ENCODE data around the gene STK11. TPM values are rescaled to one million over a fixed set of nuclear protein-coding genes. Genes with fewer than 3 reads are reported as not detected.

The STK11 gene, protein sequence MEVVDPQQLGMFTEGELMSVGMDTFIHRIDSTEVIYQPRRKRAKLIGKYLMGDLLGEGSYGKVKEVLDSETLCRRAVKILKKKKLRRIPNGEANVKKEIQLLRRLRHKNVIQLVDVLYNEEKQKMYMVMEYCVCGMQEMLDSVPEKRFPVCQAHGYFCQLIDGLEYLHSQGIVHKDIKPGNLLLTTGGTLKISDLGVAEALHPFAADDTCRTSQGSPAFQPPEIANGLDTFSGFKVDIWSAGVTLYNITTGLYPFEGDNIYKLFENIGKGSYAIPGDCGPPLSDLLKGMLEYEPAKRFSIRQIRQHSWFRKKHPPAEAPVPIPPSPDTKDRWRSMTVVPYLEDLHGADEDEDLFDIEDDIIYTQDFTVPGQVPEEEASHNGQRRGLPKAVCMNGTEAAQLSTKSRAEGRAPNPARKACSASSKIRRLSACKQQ
- total RNA-seq (31.7 TPM), polyA plus RNA-seq (56.5 TPM)

DNA sequence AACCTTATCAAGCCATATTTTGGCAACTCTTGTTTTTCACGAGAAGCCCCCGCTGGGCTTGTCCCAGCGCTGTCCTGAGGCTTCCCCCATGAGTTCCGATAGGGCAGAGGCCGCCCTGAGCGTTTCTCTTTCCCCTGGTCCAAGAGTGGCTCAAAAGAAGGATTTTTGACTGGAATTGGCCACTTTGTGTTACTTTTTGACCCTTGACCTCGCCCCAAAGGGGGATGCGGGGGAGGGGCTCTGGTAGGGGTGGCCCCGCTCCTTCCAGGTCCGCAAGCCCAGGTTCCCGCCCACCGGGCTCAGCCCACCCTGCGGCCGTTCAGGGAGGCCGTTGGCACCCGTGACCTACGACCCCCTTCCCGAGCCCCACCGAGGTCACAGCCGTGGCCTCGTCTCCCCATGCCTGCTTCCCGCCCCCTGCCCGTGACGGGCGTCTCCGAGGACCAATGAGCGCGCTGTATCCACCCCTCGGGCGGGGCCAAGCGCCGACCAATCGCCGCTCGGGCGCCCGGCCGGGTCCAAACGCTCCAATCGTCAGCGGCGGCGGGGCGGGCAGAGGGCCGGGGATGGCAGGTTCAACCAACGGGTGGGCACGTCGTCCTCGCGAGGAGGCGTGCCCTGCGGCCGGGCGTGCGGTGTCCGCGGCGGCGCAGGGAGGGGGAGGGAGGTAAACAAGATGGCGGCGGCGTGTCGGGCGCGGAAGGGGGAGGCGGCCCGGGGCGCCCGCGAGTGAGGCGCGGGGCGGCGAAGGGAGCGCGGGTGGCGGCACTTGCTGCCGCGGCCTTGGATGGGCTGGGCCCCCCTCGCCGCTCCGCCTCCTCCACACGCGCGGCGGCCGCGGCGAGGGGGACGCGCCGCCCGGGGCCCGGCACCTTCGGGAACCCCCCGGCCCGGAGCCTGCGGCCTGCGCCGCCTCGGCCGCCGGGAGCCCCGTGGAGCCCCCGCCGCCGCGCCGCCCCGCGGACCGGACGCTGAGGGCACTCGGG, at the start of gene STK11:
Gene STK11, plus strand, starts transcription at position 665 of the 986 bp plus-strand sequence. CDS start 1,136 bp downstream, outside the sequence.
- H3K4me3 ChIP-seq (ENCODE audit: low read depth, low read length) = peak within 1 kb of the TSS; percentile 98
- no peaks in the 10 kb centered on the region for H3K36me3 ChIP-seq (ENCODE audit: insufficient read depth)
- DNase-seq (ENCODE audit: extremely low spot score) = peak; percentile 92
- H3K4me1 ChIP-seq (ENCODE audit: insufficient read depth) = peaks cover 4% of the 10 kb centered on the region
- 3% methylated on average over 114 of the region's 114 CpGs for WGBS
- H3K27ac ChIP-seq (ENCODE audit: low read depth) = peak within 1 kb of the TSS; percentile 53

DNA sequence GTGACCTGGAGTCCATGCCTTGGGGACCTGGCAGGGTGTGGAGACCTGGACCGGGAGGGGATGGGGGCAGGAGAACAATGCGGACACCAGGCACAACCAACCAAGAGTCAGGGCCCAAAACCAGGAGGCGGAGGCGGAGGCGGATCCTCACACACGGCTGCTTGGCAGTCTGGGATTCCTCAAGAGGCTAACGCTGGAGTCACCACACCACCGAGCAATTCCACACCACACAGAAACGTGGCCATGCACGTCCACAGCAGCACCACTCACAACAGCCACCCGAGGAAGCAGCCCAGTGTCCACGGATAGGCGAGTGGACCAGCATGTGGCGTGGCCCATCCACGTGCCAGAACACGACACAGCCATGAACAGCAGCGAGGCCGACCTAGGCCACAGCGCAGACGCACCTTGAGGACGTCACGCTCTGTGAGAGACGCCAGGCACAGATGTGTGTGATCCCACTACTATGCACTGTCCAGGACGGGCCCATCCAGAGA, 49.2 kb upstream of the STK11 start:
- H3K4me1 ChIP-seq (ENCODE audit: insufficient read depth) = peaks cover 4% of the 10 kb centered on the region
- whole genome bisulfite sequencing = 85% methylated on average over 24 of the region's 24 CpGs
- DNase-seq (ENCODE audit: extremely low spot score) = no peak
- peaks cover 4% of the 10 kb centered on the region for H3K36me3 ChIP-seq (ENCODE audit: insufficient read depth)
- H3K27ac ChIP-seq (ENCODE audit: low read depth) = no peak overlapping the region
- no peak overlapping the region for H3K4me3 ChIP-seq (ENCODE audit: low read depth, low read length)

DNA sequence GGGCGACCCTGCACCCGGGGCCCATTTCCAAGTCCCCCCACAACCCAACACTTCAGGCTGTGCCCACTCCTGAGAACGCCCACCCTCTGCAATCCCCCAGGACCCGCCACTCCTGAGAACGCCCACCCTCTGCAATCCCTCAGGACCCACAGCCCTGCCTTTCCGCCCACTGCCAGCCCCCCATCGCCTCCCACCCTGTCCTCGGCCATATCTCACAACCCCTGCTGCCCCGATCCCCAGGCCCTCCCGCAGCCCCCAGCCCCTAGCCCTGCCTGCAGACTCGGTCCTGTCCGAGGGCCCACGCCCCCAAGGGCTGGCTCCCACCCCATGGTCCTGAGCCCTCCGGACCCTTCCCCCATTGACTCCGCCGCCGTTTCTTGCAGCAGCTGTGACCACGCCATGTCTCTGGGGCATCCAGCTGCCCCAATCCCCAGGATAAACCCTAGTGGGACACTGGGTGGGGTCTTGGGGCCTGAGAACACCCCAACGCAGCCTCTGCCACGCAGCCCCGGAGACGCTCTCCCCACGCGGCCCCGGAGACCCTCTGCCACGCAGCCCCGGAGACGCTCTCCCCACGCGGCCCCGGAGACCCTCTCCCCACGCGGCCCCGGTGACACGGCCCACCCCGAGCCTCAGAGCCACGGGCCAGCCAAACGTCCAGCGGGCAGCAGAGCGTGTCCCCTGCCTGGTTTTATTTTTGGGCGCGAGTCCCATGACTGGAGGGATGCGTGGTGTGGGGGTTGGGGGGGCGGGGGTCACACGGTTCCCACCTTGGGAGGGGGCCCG, 48.6 kb upstream of the STK11 start:
- peaks cover 4% of the 10 kb centered on the region for H3K4me1 ChIP-seq (ENCODE audit: insufficient read depth)
- 94% methylated on average over 46 of the region's 46 CpGs for WGBS
- H3K27ac ChIP-seq (ENCODE audit: low read depth) = no peak overlapping the region
- H3K36me3 ChIP-seq (ENCODE audit: insufficient read depth) = peaks cover 4% of the 10 kb centered on the region
- no peak overlapping the region for H3K4me3 ChIP-seq (ENCODE audit: low read depth, low read length)
- no peak for DNase-seq (ENCODE audit: extremely low spot score)

DNA sequence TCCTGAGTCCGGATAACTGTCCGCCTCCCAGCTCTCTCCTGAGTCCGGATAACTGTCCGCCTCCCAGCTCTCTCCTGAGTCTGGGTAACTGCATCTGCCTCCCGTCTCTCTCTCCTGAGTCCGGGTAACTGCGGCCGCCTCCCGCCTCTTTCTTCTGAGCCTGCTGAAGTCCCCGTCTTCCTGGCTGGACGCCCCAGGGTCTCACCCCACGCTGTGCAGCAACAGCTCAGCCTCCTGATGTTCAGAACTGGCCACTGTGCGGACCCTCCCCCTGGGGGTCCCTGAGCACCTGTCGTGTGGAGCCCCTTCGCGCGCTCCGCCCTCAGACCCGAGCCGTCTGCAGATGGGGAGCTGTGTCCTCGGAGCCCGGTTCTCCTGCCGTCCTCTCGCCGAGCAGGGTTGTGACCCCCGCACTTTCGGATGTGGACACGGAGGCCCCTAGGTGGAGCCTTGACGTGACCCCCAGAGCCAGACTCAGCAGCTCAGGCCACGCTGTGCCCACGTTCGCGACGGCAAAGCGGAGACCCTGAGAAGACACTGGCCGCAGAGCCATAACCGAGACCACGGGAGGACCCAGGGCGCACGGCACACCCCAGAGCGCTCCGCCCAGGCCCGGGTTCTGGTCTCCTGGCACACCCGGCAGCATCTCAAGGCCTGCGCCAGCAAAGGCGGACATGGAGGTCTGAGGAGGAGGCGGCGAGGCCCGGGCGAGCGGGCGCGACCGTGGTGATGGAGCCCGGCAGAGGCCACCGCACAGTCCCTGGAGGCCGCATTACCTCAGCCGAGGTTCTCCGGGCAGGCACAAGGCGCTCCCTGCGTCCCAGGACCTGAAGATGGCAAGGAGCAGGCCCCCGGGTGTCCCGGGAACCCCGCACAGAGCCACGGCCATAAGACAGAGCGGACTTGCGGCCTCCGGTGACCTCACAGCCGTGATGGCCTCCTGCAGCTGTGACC, 47.4 kb upstream of the STK11 start:
- peaks cover 4% of the 10 kb centered on the region for H3K4me1 ChIP-seq (ENCODE audit: insufficient read depth)
- WGBS = 93% methylated on average over 69 of the region's 69 CpGs

DNA sequence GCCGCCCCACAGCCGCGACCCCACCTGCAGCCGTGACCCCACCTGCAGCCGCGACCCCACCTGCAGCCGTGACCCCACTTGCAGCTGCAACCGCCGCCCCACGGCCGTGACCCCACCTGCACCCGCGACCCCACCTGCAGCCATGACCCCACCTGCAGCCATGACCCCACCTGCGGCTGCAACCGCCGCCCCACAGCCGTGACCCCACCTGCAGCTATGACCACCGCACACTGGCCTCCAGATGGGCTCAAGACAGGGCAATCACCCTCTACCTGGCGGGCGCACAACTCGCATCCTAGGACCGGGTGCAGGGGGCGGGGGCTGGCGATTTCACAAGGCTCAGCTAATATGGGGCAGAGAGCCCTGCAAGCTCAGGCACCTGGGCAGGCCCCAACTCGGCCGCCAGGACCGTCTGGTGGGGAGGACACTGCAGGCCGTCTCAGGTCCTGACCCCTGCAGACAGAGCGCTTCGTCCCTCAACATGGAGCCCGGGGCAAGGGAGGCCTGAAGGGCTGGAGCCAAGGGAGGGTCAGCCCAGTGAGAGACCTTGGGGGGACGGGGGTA, 46.6 kb upstream of the STK11 start:
- no peak for DNase-seq (ENCODE audit: extremely low spot score)
- WGBS = 94% methylated on average over 32 of the region's 32 CpGs
- H3K4me1 ChIP-seq (ENCODE audit: insufficient read depth) = peaks cover 4% of the 10 kb centered on the region

More for the DNA sequence above, 47.4 kb upstream of the STK11 start:
- no peak for DNase-seq (ENCODE audit: extremely low spot score)
- no peak overlapping the region for H3K4me3 ChIP-seq (ENCODE audit: low read depth, low read length)
- no peak overlapping the region for H3K27ac ChIP-seq (ENCODE audit: low read depth)
- H3K36me3 ChIP-seq (ENCODE audit: insufficient read depth) = peaks cover 4% of the 10 kb centered on the region

DNA sequence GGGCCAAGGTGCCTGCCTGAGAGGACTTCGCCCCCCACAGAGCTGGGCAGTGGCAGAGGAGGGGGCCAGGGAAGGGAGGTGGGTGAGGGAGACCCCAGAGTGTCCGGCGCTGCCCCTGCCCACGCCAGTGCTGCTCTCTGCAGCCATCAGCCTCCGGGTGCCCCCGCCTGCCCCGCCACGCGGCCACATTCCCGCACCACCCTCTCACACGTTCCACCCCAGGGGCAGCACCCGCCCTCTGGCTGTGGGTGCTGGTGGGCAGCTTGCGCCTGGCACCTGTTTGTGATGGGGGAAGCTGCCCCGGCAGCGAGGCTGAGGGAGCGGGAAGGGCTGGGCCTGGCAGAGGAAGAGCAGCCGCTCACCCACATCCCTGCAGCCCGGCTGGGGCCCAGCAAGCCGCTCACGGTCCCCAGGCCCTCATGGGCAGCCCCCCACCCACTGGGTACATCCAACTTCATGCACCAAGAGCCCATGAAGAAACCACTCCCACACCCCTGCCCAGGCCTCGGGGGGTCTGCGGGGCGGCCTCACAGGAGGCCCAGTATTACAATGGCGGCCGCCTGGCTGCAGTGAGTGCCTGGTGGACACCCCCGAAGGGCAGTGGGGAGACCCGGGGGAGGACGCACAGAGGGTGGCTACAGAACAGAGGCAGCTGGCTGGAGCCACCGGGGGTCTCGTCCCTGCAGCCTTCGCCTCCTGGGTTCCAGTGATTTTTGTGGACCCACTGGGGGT, 45.5 kb upstream of the STK11 start:
- H3K27ac ChIP-seq (ENCODE audit: low read depth) = no peak overlapping the region
- 92% methylated on average over 31 of the region's 31 CpGs for WGBS

More for the DNA sequence above, 46.6 kb upstream of the STK11 start:
- H3K4me3 ChIP-seq (ENCODE audit: low read depth, low read length) = no peak overlapping the region
- H3K36me3 ChIP-seq (ENCODE audit: insufficient read depth) = peaks cover 3% of the 10 kb centered on the region
- H3K27ac ChIP-seq (ENCODE audit: low read depth) = no peak overlapping the region

DNA sequence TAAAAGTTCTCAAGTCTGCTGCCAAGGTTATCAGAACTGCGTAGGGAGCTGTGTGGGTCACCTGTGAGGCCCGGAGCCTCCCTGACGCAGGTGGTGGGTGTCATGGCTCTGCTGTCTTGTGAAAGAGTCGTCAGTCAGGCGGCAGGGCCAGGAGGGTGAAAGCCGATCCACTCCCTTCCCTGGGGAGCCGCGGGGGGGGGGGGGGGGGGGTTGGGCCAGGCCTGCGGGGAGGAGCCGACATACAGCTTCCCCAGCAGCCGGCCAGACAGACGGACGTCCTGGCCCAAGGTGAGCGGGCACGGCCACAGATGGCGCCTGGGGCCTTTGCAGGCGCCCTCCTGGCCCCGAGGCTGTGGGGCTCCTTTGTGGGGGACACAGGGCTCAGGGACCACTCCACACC, 43.9 kb upstream of the STK11 start:
- H3K4me3 ChIP-seq (ENCODE audit: low read depth, low read length) = no peak overlapping the region
- no peak overlapping the region for H3K27ac ChIP-seq (ENCODE audit: low read depth)
- WGBS = 59% methylated on average over 16 of the region's 18 CpGs
- DNase-seq (ENCODE audit: extremely low spot score) = no peak
- peaks cover 3% of the 10 kb centered on the region for H3K36me3 ChIP-seq (ENCODE audit: insufficient read depth)
- H3K4me1 ChIP-seq (ENCODE audit: insufficient read depth) = no peaks in the 10 kb centered on the region

More for the DNA sequence above, 45.5 kb upstream of the STK11 start:
- no peak overlapping the region for H3K4me3 ChIP-seq (ENCODE audit: low read depth, low read length)
- peaks cover 3% of the 10 kb centered on the region for H3K36me3 ChIP-seq (ENCODE audit: insufficient read depth)
- no peak for DNase-seq (ENCODE audit: extremely low spot score)
- peaks cover 3% of the 10 kb centered on the region for H3K4me1 ChIP-seq (ENCODE audit: insufficient read depth)

DNA sequence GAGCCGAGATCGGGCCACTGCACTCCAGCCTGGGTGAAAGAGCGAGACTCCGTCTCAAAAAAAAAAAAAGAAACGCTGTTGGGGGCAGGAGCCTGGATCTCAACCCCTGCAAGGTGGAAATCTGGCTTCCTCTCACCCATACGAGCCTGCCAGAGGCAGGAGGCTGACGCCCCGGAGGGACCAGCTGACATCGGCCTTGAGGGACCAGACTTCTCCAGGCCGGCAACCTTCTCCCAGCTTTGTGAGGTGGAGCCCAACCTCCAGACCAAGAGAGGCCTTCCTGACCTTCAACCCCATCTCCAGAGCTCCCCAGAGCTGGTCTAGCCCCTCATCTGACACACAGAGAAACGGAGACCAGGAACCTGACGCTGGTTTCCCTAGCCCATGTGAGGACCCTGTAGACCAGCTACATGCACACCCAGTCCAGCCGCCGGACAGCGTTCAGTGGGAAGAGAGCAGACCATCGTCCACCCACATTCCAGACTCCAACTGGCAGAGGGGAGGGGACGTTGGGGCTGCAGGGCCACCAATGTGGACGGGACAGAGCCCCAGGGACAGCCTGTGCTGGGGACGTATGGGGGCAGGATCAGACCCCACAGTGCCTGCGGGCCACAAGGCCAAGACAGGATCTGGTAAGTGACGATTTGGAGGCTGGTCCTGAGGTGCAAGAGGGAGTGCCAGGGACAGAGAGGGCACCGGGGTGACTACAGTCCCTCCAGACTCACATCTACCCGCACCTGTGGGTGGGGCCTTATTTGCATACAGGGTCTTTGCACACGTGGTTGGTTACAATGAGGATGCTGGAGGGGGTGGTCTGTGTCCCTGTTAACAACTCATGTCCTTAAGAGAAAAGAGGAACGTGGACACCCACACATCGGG, 42.9 kb upstream of the STK11 start:
- no peaks in the 10 kb centered on the region for H3K4me1 ChIP-seq (ENCODE audit: insufficient read depth)
- H3K4me3 ChIP-seq (ENCODE audit: low read depth, low read length) = no peak overlapping the region
- DNase-seq (ENCODE audit: extremely low spot score) = no peak
- peaks cover 3% of the 10 kb centered on the region for H3K36me3 ChIP-seq (ENCODE audit: insufficient read depth)
- WGBS = 82% methylated on average over 26 of the region's 26 CpGs
- no peak overlapping the region for H3K27ac ChIP-seq (ENCODE audit: low read depth)

DNA sequence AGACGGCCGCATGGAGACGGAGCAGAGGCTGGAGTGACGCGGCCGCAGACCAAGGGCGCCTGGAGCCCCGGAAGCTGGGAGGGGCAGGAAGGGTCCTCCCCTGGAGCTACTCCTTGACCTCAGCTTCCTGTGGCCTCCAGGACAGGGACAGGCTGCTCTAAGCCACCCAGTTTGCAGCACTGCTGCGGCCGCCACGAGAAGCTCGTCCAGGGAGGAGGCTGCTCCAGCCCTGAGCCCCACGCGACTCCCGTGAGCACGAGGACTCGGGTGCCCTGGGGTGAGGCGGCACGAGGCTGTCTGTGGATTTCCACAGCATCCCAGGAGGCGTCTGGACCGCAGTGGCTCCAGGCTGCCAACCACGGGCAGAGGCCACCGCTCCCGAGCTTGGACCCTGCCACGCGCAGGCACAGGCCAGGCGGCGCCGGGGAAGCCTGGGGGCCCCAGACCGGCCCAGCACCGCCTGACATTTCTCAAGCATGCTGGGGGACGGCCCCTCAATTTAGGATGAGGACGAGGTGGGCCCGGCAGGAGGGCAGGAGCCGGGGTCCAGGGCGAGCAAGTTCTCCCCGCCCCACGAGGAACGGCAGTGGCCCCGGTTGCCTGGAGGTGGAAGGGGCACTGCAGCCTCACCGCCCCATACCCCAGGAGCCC, 42.2 kb upstream of the STK11 start:
- no peak overlapping the region for H3K27ac ChIP-seq (ENCODE audit: low read depth)
- 88% methylated on average over 41 of the region's 41 CpGs for WGBS
- no peak for DNase-seq (ENCODE audit: extremely low spot score)
- no peak overlapping the region for H3K4me3 ChIP-seq (ENCODE audit: low read depth, low read length)
- H3K36me3 ChIP-seq (ENCODE audit: insufficient read depth) = no peaks in the 10 kb centered on the region
- no peaks in the 10 kb centered on the region for H3K4me1 ChIP-seq (ENCODE audit: insufficient read depth)

DNA sequence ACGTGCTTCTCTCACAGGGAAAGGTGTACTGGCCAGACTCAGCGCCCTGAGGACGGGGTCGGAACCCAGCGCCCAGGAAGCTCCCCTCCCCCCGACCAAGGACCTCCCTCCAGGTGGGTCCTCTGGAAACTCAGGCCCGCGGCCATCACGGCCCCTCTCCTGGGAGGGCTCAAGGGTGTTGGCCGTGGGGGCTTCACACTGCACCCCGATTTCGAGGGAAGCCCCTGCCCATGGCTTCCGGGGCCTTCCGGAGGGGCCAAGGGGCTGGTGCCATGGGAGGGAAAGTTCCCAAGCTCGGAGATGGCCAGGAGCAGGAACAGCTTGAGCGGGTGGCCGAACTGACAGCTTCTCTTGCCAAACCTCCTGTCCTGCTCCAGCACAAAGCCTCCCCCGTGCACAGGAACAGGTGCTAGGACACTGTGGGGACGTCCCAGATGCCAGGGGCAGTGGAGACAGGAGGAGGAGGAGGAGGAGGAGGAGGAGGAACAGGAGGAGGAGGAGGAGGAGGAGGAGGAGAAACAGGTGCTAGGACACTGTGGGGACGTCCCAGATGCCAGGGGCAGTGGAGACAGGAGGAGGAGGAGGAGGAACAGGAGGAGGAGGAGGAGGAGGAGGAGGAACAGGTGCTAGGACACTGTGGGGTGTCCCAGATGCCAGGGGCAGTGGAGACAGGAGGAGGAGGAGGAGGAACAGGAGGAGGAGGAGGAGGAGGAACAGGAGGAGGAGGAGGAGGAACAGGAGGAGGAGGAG, 41.5 kb upstream of the STK11 start:
- Histone ChIP-seq H3K36me3 (ENCODE audit: insufficient read depth) (no peaks in the 10 kb centered on the region), H3K27ac (ENCODE audit: low read depth) (no peak overlapping the region), H3K4me3 (ENCODE audit: low read depth, low read length) (no peak overlapping the region), H3K4me1 (ENCODE audit: insufficient read depth) (no peaks in the 10 kb centered on the region)
- 78% methylated on average over 20 of the region's 20 CpGs for WGBS
- DNase-seq (ENCODE audit: extremely low spot score) = no peak
